Stomach (tissue), 4 donors: ENCODE measurements around the gene DBP.

Experiments
- CTCF ChIP-seq, 7 experiments: fragments of 450-650 bp in 4 of 7; fragments of 200-600 bp in 3 of 7; sonication (generic) in 3 of 7; IDR thresholded peaks; one replicate each; pipeline ENCODE4 v1.5.1; 2016 to 2019; ENCODE audit warnings: antibody characterized with exemption in 7 of 7, control low read depth in 2 of 7, mild to moderate bottlenecking in 1 of 7
- EP300 ChIP-seq: sonication (generic); formaldehyde crosslinking; IDR thresholded peaks from one replicate; pipeline ENCODE4 v1.6.1; 2017; ENCODE audit warnings: antibody characterized with exemption
- POLR2A ChIP-seq, 4 donors: fragments of 450-650 bp; IDR thresholded peaks; one replicate each; pipeline ENCODE4 v1.6.1; 2016; ENCODE audit warnings: antibody characterized with exemption in 4 of 4, control low read depth in 2 of 4, mild to moderate bottlenecking in 1 of 4, moderate library complexity in 1 of 4

GRCh38 chr19:48648134-48648533 lies 11.0 kb upstream of the DBP start:
- TF ChIP-seq CTCF (IDR thresholded peaks at IDR 0.05), result no peak
- no peak for TF ChIP-seq POLR2A (IDR thresholded peaks at IDR 0.05)
- TF ChIP-seq EP300, result no peak
